Heart left ventricle (tissue), 16 donors: ENCODE data around the gene SCNN1G. TPM values are rescaled to one million over a fixed set of nuclear protein-coding genes. Genes with fewer than 3 reads are reported as not detected.
"Not testable (repeated sequence)": the region's sequence is repeated elsewhere in the genome, so short reads cannot be mapped to it uniquely, and the experiment has no call there.

Experiments
- ATAC-seq, 4 donors: fragments of 200-7000 bp; cut with Tn5 transposase; one replicate each; pipeline ENCODE4 v1.9.1; 2020 to 2022; ENCODE audit warnings: moderate library complexity in 4 of 4, mild to moderate bottlenecking in 3 of 4, moderate number of reproducible peaks in 1 of 4
- DNase-seq, 5 donors: peaks; one replicate each; pipeline ENCODE4 v3.0.0-alpha.2; 2020
- H3K27ac ChIP-seq, 12 donors: fragments of 200-600 bp; sonication (generic) in 4 of 12; one replicate each; pipeline versions ENCODE4 v1.5.0 to v1.8.0; 2016 to 2022; ENCODE audit warnings: mild to moderate bottlenecking in 2 of 12
- H3K27me3 ChIP-seq, 9 donors: fragments of 200-600 bp; sonication (generic) in 2 of 9; one replicate each; pipeline versions ENCODE4 v1.5.1 to v1.8.0; 2016 to 2022; ENCODE audit warnings: mild to moderate bottlenecking in 3 of 9
- H3K36me3 ChIP-seq, 9 donors: fragments of 200-600 bp; sonication (generic) in 2 of 9; one replicate each; pipeline versions ENCODE4 v1.5.0 to v1.8.0; 2018 to 2022; ENCODE audit warnings: mild to moderate bottlenecking in 2 of 9
- H3K4me1 ChIP-seq, 12 donors: fragments of 200-600 bp; sonication (generic) in 4 of 12; one replicate each; pipeline versions ENCODE4 v1.5.0 to v1.8.0; 2016 to 2022; ENCODE audit warnings: mild to moderate bottlenecking in 3 of 12
- H3K4me3 ChIP-seq, 12 donors: fragments of 200-600 bp; sonication (generic) in 4 of 12; one replicate each; pipeline versions ENCODE4 v1.5.0 to v1.8.0; 2017 to 2022; ENCODE audit warnings: mild to moderate bottlenecking in 9 of 12, moderate library complexity in 4 of 12
- H3K9me3 ChIP-seq, 12 donors: fragments of 200-600 bp; sonication (generic) in 4 of 12; one replicate each; pipeline versions ENCODE4 v1.5.0 to v1.8.0; 2016 to 2022; ENCODE audit warnings: mild to moderate bottlenecking in 1 of 12
- POLR2A ChIP-seq, 2 donors: fragments of 450-650 bp; IDR thresholded peaks; one replicate each; pipeline ENCODE4 v1.6.1; 2017; ENCODE audit warnings: antibody characterized with exemption in 2 of 2, mild to moderate bottlenecking in 2 of 2, moderate library complexity in 2 of 2
- WGBS, 4 donors: extraction: QIAGEN DNeasy Blood & Tissue Kit in 2 of 4; methylation state at CpG; one replicate each; pipeline versions ENCODE4 v1.1.5 to v1.1.7; 2013 to 2018; 5-methylcytosine and 5-hydroxymethylcytosine counted together
- intact Hi-C, 10 donors: fragments of 100-400 bp; cut with DNase I; formaldehyde crosslinking; loops; one replicate each; pipeline versions ENCODE4 v1.11.1 to v1.14.2; 2022
- polyA plus RNA-seq, 2 donors: library from polyadenylated mRNA; stranded (reverse); fragments of 200-250 nt; gene quantifications; one replicate each; pipeline ENCODE4 v1.2.3, GENCODE V29; 2013
- total RNA-seq, 9 donors: library from RNA; depleted of rRNA in 2 of 9; stranded (reverse); fragments of >200 nt in 2 of 9; fragmentation: NEBNext Ultra II Directional in 3 of 9; extraction: Animal tissue kit (Norgen Biotek cat#: 25700) in 3 of 9; gene quantifications; one replicate each; pipeline versions ENCODE4 v1.1.0 to v1.2.4, GENCODE V29; 2016 to 2023
- TF ChIP-seq, protein P1 (sequence below), 12 donors: fragments of 200-600 bp; sonication (generic) in 4 of 12; IDR thresholded peaks; one replicate each; pipeline versions ENCODE4 v1.5.0 to v1.8.0; 2018 to 2022; ENCODE audit warnings: antibody characterized with exemption in 12 of 12, mild to moderate bottlenecking in 5 of 12
- donor health status: ischemic (EF 13 %, LVEDD 7.1; RV severe dilation, severe dysfunction).
- donor health status: healthy with polysubstance abuse.
- donor health status: DM: no; HTN: yes; CAD: no.
- donor health status: DM: no; HTN: no; CAD: no.
- donor health status: ischemic (EF 25% LVEDD 6.9; RV normal size, moderate dysfunction).
- donor health status: ischemic (EF 25% LVEDD 5.7; RV mildly dilated, moderate dysfunction).
- donor health status: healthy.
- donor health status: DM: yes; HTN: yes; CAD: no.
- donor health status: ischemic (EF 35%, LVEDD 5.7; RV mildly dilated, moderate dysfunction).
- donor health status: nonischemic (EF 11% LVEDD 7.7; RV severe dilation, severe dysfunction).
- donor health status: DM: yes; HTN: yes; CAD: no.
- donor health status: PGD.
- donor health status: ischemic (EF 29% LVEDD 5.4; RV normal size, mild dysfunction).
- donor health status: nonischemic (EF 23%, LVEDD 6.1; RV moderate dilation, normal function).

SCNN1G gene
- total and polyA plus RNA-seq, 11 donors = 0.03 to 0.20 (median 0.12) TPM; not detected in 7

DNA sequence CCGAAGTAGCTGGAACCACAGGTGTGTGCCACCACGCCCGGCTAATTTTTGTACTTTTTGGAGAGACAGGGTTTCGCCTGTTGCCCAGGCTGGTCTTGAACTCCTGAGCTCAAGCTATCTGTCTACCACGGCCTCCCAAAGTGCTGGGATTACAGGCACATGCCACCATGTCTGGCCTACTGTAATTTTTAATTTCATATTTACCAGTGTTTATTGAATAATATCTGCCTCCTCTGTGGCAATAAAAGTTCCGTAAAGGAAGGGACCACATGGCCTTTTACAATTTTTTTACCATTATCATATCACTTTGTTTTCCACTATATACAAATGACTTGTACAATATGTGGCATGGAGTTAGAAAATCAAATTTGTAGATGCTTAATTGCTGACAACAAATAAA is 41.0 kb upstream of the SCNN1G start:
- peaks cover 0 to 73% (median 32%) of the 10 kb centered on the region in 12 donors for H3K4me1 ChIP-seq
- no peak overlapping the region for H3K4me3 ChIP-seq
- ATAC-seq = no peak
- 95 to 99% (median 96%) methylated on average over 6 of the region's 6 CpGs for WGBS, 4 donors
- no peaks in the 10 kb centered on the region for H3K27me3 ChIP-seq
- no peaks in the 10 kb centered on the region for H3K36me3 ChIP-seq
- TF ChIP-seq, protein P1, sequence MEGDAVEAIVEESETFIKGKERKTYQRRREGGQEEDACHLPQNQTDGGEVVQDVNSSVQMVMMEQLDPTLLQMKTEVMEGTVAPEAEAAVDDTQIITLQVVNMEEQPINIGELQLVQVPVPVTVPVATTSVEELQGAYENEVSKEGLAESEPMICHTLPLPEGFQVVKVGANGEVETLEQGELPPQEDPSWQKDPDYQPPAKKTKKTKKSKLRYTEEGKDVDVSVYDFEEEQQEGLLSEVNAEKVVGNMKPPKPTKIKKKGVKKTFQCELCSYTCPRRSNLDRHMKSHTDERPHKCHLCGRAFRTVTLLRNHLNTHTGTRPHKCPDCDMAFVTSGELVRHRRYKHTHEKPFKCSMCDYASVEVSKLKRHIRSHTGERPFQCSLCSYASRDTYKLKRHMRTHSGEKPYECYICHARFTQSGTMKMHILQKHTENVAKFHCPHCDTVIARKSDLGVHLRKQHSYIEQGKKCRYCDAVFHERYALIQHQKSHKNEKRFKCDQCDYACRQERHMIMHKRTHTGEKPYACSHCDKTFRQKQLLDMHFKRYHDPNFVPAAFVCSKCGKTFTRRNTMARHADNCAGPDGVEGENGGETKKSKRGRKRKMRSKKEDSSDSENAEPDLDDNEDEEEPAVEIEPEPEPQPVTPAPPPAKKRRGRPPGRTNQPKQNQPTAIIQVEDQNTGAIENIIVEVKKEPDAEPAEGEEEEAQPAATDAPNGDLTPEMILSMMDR (IDR thresholded peaks at IDR 0.05) = no peak
- no peak for TF ChIP-seq POLR2A (IDR thresholded peaks at IDR 0.05)
- H3K9me3 ChIP-seq = peaks cover 0 to 25% (median 9%) of the 10 kb centered on the region in 12 donors
- peak overlapping the region in 10 of 12 donors; percentile 38 to 80 (median 55) for H3K27ac ChIP-seq
- intact Hi-C loops = loop anchor here in 1 of 10 donors (10.0 kb wide), 1 partner anchor 947 kb away; no protein-coding TSS in a partner anchor
- no peak for DNase-seq

DNA sequence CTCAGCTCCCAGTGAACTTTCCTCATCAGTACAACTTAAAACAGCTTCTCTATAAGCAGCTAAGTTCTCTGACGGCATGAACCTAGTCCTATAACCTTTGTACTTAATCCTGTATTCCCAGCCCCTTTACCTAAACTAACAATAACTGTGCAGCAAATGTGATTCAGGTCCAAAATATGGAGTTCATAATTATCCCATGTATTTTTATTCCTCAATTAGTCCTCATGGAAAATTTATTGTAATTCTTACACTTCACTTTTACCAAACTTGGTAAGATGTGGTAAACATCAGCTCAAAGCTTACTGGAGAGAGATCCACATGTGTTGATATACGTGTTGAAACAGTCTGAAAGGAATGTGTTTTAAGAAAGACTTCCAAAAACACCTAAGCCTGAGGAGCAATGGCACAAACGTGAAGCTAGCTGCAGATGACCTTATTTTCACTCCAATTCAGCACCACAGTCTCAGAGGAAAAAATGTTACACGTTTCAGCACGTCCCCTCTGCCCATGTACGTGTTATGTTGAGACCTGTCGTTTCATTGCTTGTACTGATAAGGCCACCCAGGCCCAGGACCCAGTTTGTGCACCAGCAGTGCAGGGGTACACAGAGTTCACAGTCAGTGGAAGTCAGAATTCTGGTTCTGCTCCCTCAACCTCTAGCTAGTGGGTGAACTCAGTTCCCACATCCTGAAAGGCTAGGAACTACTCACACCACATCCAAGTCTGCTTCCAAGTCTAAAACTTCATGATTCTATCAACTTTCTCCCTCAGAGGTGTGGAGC is 40.4 kb upstream of the SCNN1G start:
- intact Hi-C loops = loop anchor here in 1 of 10 donors (10.0 kb wide), 1 partner anchor 947 kb away; no protein-coding TSS in a partner anchor
- 36 to 50% (median 45%) methylated on average over 7 of the region's 7 CpGs for WGBS, 4 donors

DNA sequence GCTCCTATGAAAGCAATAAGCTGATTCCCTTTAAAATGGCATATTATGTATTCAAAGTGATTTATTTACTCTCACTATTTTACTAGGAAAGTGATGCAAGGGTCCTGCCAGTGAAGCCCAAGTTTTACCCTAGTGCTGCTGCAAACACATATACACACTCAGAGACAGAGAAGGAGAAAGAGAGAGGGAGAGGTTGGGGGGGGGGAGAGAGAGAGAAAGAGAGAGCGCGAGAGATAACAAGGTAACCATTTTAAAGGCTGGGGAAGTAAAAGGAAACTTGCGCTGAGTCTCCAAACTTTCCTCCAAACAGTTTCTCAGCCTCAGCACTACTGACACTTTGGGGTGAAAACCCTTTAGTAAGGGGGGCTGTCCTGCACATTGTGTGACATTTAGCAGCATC is 39.2 kb upstream of the SCNN1G start:
- H3K4me1 ChIP-seq = peaks cover 4 to 92% (median 46%) of the 10 kb centered on the region in 12 donors
- ATAC-seq = no peak
- H3K27ac ChIP-seq = peak overlapping the region in 7 of 12 donors; percentile 1 to 80 (median 55)
- TF ChIP-seq, protein P1 (IDR thresholded peaks at IDR 0.05) = no peak
- no peak for TF ChIP-seq POLR2A (IDR thresholded peaks at IDR 0.05)
- H3K9me3 ChIP-seq = peaks cover 0 to 6% (median 0%) of the 10 kb centered on the region in 12 donors
- 73 to 82% (median 80%) methylated on average over 3 of the region's 3 CpGs for WGBS, 4 donors
- no peaks in the 10 kb centered on the region for H3K27me3 ChIP-seq
- intact Hi-C loops = loop anchor here in 1 of 10 donors (10.0 kb wide), 1 partner anchor 949 kb away; no protein-coding TSS in a partner anchor
- no peak overlapping the region for H3K4me3 ChIP-seq
- no peaks in the 10 kb centered on the region for H3K36me3 ChIP-seq
- no peak for DNase-seq

More for the DNA sequence above, 40.4 kb upstream of the SCNN1G start:
- Histone ChIP-seq H3K4me3 (no peak overlapping the region), H3K36me3 (no peaks in the 10 kb centered on the region), H3K9me3 (peaks cover 0 to 18% (median 3%) of the 10 kb centered on the region in 12 donors), H3K4me1 (peaks cover 0 to 80% (median 37%) of the 10 kb centered on the region in 12 donors), H3K27ac (peak overlapping the region in 10 of 12 donors; percentile 40 to 80 (median 58)), H3K27me3 (no peaks in the 10 kb centered on the region)
- TF ChIP-seq, protein P1 (IDR thresholded peaks at IDR 0.05) = no peak
- no peak for TF ChIP-seq POLR2A (IDR thresholded peaks at IDR 0.05)
- ATAC-seq (peak; percentile 73 to 84 (median 81)), DNase-seq (peak in 2 of 5 donors; percentile 39 to 51)

DNA sequence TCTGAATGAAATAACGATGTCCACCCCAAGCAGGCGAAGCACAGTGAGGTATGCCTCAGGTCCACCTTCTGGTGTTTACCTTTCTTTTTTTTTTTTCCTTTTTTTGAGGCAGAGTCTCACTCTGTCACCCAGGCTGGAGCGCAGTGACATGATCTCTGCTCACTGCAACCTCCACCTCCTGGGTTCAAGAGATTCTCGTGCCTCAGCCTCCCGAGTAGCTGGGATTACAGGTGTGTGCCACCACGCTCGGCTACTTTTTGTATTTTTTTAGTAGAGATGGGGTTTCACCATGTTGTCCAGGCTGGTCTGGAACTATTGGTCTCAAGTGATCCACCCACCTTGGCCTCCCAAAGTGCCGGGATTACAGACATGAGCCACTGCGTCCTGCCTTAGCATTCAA is 38.2 kb upstream of the SCNN1G start:
- DNase-seq, H3K4me3 ChIP-seq, H3K27me3 ChIP-seq, ATAC-seq, H3K36me3 ChIP-seq, H3K9me3 ChIP-seq: not testable (repeated sequence)
- intact Hi-C loops = loop anchor here in 1 of 10 donors (10.0 kb wide), 1 partner anchor 950 kb away; no protein-coding TSS in a partner anchor
- WGBS, 4 donors = 94 to 97% (median 97%) methylated on average over 9 of the region's 9 CpGs
- H3K4me1 ChIP-seq = peaks cover 4 to 89% (median 47%) of the 10 kb centered on the region in 12 donors
- peak overlapping the region in 2 of 12 donors; percentile 61 to 80 for H3K27ac ChIP-seq
